Sigmoid colon (tissue), 4 donors: ENCODE results near the gene PEX16.

ENCODE experiments used
- CTCF ChIP-seq, 4 experiments: fragments of 450-650 bp in 3 of 4; fragments of 200-600 bp in 1 of 4; IDR thresholded peaks; one replicate each; pipeline ENCODE4 v1.5.1; 2016 to 2019; ENCODE audit warnings: antibody characterized with exemption in 4 of 4, mild to moderate bottlenecking in 3 of 4, moderate library complexity in 2 of 4
- EP300 ChIP-seq, 4 donors: sonication (generic); formaldehyde crosslinking; IDR thresholded peaks; one replicate each; pipeline ENCODE4 v1.6.1; 2017; ENCODE audit warnings: antibody characterized with exemption in 4 of 4

GRCh38 chr11:45925550-45925949, 7.9 kb upstream of the PEX16 start:
- TF ChIP-seq CTCF (IDR thresholded peaks at IDR 0.05): no peak
- no peak for TF ChIP-seq EP300 (IDR thresholded peaks at IDR 0.05)
